Measurements from ENCODE around the gene UBAC2.
A peak's percentile ranks its signal among the peaks of the same experiment; 100 is the strongest.

Gene UBAC2

GRCh38 chr13:99281811-99282263 lies 81.2 kb downstream of the UBAC2 start:
- no peak overlapping the region for H3K27ac ChIP-seq
- TF ChIP-seq CTCF (conservative IDR thresholded peaks at IDR 0.05) (no peak), ZFX (IDR thresholded peaks at IDR 0.05) (no peak)

- no peak overlapping the region for H3K27ac ChIP-seq
- TF ChIP-seq ZFX (IDR thresholded peaks at IDR 0.05) = no peak
Observed at GRCh38 chr13:99282264-99283231, 81.9 kb downstream of the UBAC2 start.

- no peak for TF ChIP-seq CTCF (conservative IDR thresholded peaks at IDR 0.05)
- H3K27ac ChIP-seq = no peak overlapping the region
Observed at GRCh38 chr13:99285432-99286182, 85.0 kb downstream of the UBAC2 start.

GRCh38 chr13:99287551-99287950 lies 86.9 kb downstream of the UBAC2 start:
- peak overlapping the region; percentile 64 for H3K27ac ChIP-seq
- TF ChIP-seq ZFX (IDR thresholded peaks at IDR 0.05) (no peak), CTCF (conservative IDR thresholded peaks at IDR 0.05) (no peak)

GRCh38 chr13:99288089-99288488 lies 87.4 kb downstream of the UBAC2 start:
- TF ChIP-seq ZFX (IDR thresholded peaks at IDR 0.05) (no peak), CTCF (conservative IDR thresholded peaks at IDR 0.05) (no peak)
- H3K27ac ChIP-seq = no peak overlapping the region

GRCh38 chr13:99289271-99289670 lies 88.6 kb downstream of the UBAC2 start:
- TF ChIP-seq CTCF (conservative IDR thresholded peaks at IDR 0.05) = no peak

GRCh38 chr13:99289674-99290337 lies 89.2 kb downstream of the UBAC2 start:
- no peak overlapping the region for H3K27ac ChIP-seq
- TF ChIP-seq CTCF (conservative IDR thresholded peaks at IDR 0.05) = no peak

More at GRCh38 chr13:99289271-99289670, 88.6 kb downstream of the UBAC2 start:
- H3K27ac ChIP-seq = no peak overlapping the region
